Stimulated activated CD4-positive, alpha-beta T cell treated with anti-CD3 and anti-CD28 coated beads, Interleukin-12 subunit alpha, Interleukin-12 subunit beta, amount 100 ng/mL, for 4 hours (primary cell): ENCODE data around the gene PGLYRP3.

Source experiments
- DNase-seq: peaks from one replicate; pipeline ENCODE4 v3.0.0-alpha.2; 2020

The PGLYRP3 gene, protein sequence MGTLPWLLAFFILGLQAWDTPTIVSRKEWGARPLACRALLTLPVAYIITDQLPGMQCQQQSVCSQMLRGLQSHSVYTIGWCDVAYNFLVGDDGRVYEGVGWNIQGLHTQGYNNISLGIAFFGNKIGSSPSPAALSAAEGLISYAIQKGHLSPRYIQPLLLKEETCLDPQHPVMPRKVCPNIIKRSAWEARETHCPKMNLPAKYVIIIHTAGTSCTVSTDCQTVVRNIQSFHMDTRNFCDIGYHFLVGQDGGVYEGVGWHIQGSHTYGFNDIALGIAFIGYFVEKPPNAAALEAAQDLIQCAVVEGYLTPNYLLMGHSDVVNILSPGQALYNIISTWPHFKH

GRCh38 chr1:153312570-153313186 lies at the start of gene PGLYRP3:
Gene PGLYRP3 (minus strand): TSS chr1:153312952. CDS start chr1:153310665, 2,287 bp downstream.
- no peak for DNase-seq

GRCh38 chr1:153362187-153362775 lies 49.5 kb upstream of the PGLYRP3 start:
- DNase-seq = no peak

- no peak for DNase-seq
Observed at GRCh38 chr1:153361480-153362109, 48.8 kb upstream of the PGLYRP3 start.

DNA sequence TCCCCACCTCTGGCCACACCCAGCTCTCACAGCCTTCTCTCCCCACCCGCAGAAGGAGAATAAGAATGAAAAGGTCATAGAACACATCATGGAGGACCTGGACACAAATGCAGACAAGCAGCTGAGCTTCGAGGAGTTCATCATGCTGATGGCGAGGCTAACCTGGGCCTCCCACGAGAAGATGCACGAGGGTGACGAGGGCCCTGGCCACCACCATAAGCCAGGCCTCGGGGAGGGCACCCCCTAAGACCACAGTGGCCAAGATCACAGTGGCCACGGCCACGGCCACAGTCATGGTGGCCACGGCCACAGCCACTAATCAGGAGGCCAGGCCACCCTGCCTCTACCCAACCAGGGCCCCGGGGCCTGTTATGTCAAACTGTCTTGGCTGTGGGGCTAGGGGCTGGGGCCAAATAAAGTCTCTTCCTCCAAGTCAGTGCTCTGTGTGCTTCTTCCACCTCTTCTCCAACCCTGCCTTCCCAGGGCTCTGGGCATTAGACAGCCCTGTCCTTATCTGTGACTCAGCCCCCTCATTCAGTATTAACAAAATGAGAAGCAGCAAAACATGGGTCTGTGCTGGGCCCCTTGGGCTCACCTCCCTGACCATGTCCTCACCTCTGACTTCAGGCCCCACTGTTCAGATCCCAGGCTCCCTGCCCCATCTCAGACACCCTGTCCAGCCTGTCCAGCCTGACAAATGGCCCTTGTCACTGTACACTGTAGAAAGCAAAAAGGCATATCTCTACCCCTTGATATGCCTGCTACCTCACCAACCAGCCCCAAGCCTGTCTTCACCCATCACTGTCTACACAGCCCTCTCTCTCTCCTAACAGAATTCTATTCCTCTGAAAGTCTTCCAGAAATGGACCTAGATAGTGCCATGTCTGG lies 48.1 kb upstream of the PGLYRP3 start:
- no peak for DNase-seq

- no peak for DNase-seq
Observed at GRCh38 chr1:153360190-153360589, 47.4 kb upstream of the PGLYRP3 start.

DNA sequence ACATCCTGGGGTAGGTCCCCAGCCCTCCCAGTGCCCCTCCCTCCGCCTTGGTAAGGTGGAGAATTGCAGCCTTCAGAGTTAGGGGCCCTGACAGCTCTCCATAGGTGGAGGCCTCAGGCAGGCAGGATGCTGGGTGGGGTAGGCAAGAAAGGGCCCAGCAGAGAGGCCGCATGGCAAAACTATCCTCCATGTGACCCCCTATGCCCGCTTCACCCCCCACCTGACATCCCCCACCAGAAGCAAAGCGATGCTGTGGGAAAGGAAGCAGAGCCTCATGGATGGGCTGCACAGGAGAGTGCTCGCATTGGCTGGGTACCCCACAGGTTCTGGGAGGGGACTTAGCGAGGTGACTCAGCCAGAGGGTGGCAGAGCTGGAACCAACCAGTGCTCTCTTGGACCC lies 46.5 kb upstream of the PGLYRP3 start:
- DNase-seq = no peak

DNA sequence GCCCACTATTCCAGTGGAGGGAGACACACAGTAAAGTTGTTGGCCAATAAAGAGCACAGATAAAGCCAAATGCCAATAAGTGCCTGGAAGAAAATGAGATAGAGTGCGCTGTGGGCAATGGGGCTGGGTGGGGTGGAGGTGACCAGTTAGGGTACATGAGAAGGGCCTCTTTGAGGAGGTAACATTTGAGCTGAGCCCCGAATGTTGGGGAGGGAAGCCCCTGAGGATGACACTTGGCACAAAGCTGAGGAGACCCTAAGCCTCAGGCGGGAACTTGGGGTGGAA lies 45.9 kb upstream of the PGLYRP3 start:
- DNase-seq = no peak

- no peak for DNase-seq
Observed at GRCh38 chr1:153357853-153358690, 45.3 kb upstream of the PGLYRP3 start, which contains the start of gene S100A9. Gene S100A9 (plus strand): TSS chr1:153357854. CDS start chr1:153358284, 430 bp downstream.

GRCh38 chr1:153357076-153357852 lies 44.5 kb upstream of the PGLYRP3 start:
- DNase-seq = no peak

GRCh38 chr1:153356392-153357075 lies 43.8 kb upstream of the PGLYRP3 start:
- DNase-seq = no peak

DNA sequence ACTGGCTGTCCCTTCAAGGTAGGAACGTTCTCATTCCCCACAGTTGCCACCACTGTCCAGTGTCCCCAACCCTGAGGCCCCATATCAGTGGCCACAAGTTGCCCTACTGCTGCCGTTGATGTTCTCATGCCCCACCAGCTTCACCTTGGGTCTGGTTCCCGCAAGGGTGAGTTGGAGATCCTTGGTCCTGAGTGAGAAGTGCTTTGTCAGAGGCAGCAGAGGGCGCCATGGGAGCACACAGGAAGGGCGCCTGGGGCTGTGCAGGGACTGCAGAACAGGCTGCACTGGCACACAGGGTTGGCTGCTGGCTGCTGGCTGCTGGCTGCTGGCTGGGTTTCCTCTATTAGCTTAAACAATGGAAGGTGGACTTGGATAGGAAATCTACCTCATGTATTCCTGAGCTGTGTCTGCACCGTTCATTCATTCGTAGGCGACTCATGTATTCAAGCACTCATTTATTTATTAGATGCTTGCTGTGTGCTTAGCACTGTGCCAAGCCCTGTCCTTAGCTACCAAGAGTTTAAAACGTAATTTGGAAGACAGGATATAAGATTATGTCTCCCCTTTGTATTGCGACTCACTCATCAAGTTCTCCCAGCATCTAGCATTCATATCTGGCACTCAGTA lies 42.8 kb upstream of the PGLYRP3 start:
- peak; percentile 25 for DNase-seq

DNA sequence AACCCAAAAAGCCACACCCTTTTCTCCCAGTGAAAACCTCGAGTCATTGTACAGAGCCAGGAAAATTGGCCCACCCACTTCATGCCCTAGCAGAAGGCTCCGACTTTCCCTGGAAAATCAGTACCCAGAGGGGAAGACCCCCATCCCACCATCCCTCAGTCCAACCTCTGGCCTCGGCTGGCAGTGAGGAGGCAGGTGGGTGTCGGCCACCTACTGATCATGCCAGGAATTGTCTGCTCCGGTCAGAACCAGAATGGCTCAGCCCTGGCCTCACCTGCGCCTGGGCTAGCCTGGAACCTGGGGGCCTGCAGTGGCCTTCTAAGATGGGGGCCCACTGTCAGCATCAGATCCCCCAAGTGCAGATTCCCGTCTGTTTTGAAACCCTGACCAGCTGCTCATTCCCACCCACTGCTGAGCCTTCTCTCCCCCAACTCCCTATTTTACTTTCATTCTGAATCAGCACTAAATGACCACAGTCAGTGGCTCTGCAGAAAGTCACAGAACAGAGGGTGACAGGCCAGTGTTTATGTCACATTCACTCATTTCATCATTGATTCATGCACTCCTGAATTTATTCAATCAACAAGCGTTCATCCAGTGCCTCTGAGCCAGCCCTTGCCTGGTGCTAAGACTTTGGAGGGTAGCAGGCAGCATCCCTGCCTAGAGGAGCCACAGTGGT lies 41.9 kb upstream of the PGLYRP3 start:
- DNase-seq = no peak

DNA sequence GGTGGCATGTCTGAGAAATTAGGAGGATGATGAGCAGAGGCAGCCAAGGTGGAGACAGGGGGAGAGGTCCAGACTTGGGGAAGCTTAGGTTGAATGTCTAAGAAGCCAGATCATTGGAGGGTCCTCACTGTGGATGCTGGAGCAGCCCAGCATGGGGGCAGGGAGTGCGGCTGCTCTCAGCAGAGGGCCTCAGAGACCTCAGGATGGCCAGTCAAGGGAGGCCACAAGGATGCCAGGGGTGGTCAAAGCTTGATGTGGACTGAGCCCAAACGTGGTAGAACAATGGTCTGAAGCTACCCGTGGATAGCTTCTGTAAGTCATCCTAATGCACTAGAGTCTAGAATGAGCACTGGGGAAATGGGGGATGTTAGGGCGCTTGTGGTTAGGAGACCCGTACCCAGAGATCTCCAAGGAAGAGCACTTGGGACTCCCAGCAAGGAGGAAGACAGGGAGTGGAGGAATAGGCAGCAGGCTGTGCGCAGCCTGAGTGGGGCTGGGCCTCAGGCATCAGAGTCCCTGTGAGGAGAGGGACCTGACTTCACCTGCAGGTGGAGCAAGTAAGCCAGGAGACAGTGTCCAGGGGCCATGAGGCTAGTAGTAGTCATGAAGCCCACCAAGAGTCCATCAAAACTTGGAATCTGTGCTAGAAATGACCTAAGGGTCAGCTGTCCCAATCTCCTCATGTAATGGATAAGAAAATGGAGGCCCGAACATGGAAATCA lies 40.6 kb upstream of the PGLYRP3 start:
- DNase-seq = no peak

- peak; percentile 58 for DNase-seq
Observed at GRCh38 chr1:153352523-153352922, 39.8 kb upstream of the PGLYRP3 start.

DNA sequence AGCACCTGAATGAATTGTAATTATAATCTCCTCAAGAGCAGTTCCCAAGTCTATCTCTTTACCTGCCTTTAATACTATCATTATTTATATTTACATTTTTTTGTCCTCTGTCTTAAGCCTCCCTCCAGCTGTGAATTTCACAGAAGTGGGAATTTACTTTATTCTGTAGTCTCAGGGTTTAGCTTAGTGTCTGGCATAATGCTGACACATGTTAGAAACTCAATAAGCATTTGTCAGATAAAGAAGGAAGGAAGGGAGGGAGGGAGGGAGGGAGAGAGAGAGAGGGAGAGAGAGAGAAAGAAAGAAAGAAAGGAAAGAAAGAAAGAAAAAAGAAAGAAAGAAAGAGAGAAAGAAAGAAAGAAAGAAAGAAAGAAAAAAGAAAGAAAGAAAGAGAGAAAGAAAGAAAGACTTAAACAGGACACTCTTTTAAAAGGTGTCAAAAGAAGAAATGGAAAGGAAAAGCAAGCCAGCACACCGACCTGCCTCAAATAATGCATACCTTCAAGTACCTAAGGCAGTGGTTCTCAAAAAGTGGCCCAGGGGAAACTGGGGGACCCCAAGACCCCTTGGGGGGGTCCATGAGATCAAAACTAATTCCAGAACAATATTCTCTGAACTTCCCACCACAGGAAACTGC lies 37.7 kb upstream of the PGLYRP3 start:
- no peak for DNase-seq

DNA sequence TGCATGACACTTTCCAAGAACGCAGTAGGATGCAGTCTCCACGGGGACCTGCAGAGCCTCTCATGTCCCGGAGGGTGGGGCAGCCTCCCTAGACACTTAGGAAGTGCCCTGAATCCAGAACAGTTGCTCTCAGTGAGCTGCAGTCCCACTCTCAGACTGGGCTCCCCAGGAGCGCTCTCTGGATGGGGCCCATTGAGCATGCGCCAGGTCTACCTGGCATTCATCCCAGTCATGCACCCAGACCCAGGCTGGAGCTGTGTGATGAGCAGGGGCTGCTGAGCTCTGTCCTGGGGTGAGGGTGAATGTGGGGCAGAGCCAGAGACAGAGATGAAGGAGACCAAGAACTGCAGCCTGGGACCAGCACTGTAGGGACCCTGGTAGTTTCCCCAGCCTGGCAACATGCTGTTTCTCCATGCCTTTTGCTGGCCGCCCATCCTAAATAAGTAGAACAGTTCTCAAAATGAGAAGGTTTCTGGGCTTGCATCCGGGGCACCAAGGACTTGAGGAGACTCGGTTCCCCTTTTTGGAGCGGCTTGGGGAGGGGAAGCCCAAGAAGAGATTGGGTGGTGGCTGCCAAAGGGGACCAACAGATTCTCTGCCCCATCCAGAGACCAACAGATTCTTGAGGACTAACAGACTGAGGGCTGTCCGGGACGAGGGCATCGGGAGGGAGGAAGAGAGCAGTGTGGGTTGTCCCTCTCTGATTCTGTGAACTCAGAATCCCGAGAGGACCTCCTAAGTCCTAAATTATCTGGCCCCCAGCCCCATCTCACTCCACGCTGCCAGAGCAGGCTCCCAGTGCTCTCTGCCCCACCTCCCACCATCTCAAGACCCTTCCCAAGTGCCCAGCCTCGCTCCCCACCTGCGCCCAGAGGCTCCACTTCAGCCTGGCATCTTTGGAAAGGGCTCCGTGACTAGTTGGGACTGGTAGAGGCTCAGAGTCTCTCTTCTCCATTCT lies 36.9 kb upstream of the PGLYRP3 start:
- DNase-seq = no peak
